Ascending aorta (tissue), 2 donors: ENCODE results near the gene MCF2L. TPM values are rescaled to one million over a fixed set of nuclear protein-coding genes. Genes with fewer than 3 reads are reported as not detected.

Experiments used
- DNase-seq, 2 donors: peaks; one replicate each; pipeline ENCODE4 v3.0.0-alpha.2; 2019; ENCODE audit warnings: low spot score in 2 of 2
- H3K27ac ChIP-seq, 2 donors: fragments of 200-600 bp; sonication (generic); one replicate each; pipeline ENCODE4 v1.5.1; 2016 to 2017; ENCODE audit warnings: mild to moderate bottlenecking in 1 of 2
- H3K27me3 ChIP-seq: fragments of 200-600 bp; sonication (generic); one replicate; pipeline ENCODE4 v1.5.1; 2017
- H3K36me3 ChIP-seq, 2 donors: fragments of 200-600 bp; sonication (generic); one replicate each; pipeline ENCODE4 v1.5.1; 2016
- H3K4me1 ChIP-seq, 2 donors: fragments of 200-600 bp; sonication (generic); one replicate each; pipeline ENCODE4 v1.5.1; 2016 to 2017; ENCODE audit warnings: mild to moderate bottlenecking in 1 of 2
- H3K4me3 ChIP-seq, 2 donors: fragments of 200-600 bp; sonication (generic); one replicate each; pipeline ENCODE4 v1.5.1; 2016 to 2017; ENCODE audit warnings: mild to moderate bottlenecking in 1 of 2
- H3K9me3 ChIP-seq, 2 donors: fragments of 200-600 bp; sonication (generic); one replicate each; pipeline ENCODE4 v1.5.1; 2016
- CTCF ChIP-seq, 3 experiments: fragments of 200-600 bp in 2 of 3; fragments of 450-650 bp in 1 of 3; sonication (generic) in 2 of 3; IDR thresholded peaks; one replicate each; pipeline ENCODE4 v1.5.1; 2016 to 2019; ENCODE audit warnings: antibody characterized with exemption in 3 of 3, mild to moderate bottlenecking in 1 of 3, moderate library complexity in 1 of 3
- intact Hi-C: fragments of 100-400 bp; cut with DNase I; formaldehyde crosslinking; loops from one replicate; pipeline ENCODE4 v1.15.1; 2023
- total RNA-seq: library from RNA; depleted of rRNA; stranded (reverse); fragments of >200 nt; gene quantifications from one replicate; pipeline ENCODE4 v1.1.0, GENCODE V29; 2016

The MCF2L gene
- total RNA-seq, 1 donor from 2014 or later = 112 TPM

GRCh38 chr13:113120300-113121182 lies 151.5 kb downstream of the MCF2L start:
- intact Hi-C loops = no loop called here
- peak in 1 of 2 donors; percentile 53 for DNase-seq
- Histone ChIP-seq H3K36me3 (no peaks in the 10 kb centered on the region), H3K4me3 (no peak overlapping the region), H3K27me3 (no peaks in the 10 kb centered on the region), H3K9me3 (no peaks in the 10 kb centered on the region), H3K4me1 (no peaks in the 10 kb centered on the region), H3K27ac (no peak overlapping the region)
- no peak for TF ChIP-seq CTCF (IDR thresholded peaks at IDR 0.05)

GRCh38 chr13:113121183-113121927 lies 152.3 kb downstream of the MCF2L start:
- TF ChIP-seq CTCF (IDR thresholded peaks at IDR 0.05) = no peak
- intact Hi-C loops = no loop called here
- Histone ChIP-seq H3K36me3 (no peaks in the 10 kb centered on the region), H3K9me3 (no peaks in the 10 kb centered on the region), H3K4me3 (no peak overlapping the region), H3K27ac (no peak overlapping the region), H3K4me1 (no peaks in the 10 kb centered on the region), H3K27me3 (no peaks in the 10 kb centered on the region)
- DNase-seq = peak in 1 of 2 donors; percentile 60

- Histone ChIP-seq H3K27me3 (no peaks in the 10 kb centered on the region), H3K4me1 (no peaks in the 10 kb centered on the region), H3K9me3 (no peaks in the 10 kb centered on the region), H3K27ac (peak overlapping the region; percentile 36 to 53), H3K36me3 (no peaks in the 10 kb centered on the region), H3K4me3 (peak overlapping the region in 1 of 2 donors; percentile 53)
- DNase-seq = peak in 1 of 2 donors; percentile 56
- intact Hi-C loops = no loop called here
- no peak for TF ChIP-seq CTCF (IDR thresholded peaks at IDR 0.05)
These were observed 153.0 kb downstream of the MCF2L start for GRCh38 chr13:113121928-113122471.

GRCh38 chr13:113122550-113123225 lies 153.7 kb downstream of the MCF2L start, which contains the start of gene F10:
Gene F10, plus strand, starts transcription at chr13:113122799. Its CDS starts 57 bp downstream, at chr13:113122856.
- Histone ChIP-seq H3K4me1 (no peaks in the 10 kb centered on the region), H3K4me3 (peak within 1 kb of the TSS in 1 of 2 donors; percentile 53), H3K9me3 (no peaks in the 10 kb centered on the region), H3K27ac (peak within 1 kb of the TSS; percentile 36 to 53), H3K27me3 (no peaks in the 10 kb centered on the region), H3K36me3 (no peaks in the 10 kb centered on the region)
- no peak for TF ChIP-seq CTCF (IDR thresholded peaks at IDR 0.05)
- intact Hi-C loops = no loop called here
- DNase-seq = peak in 1 of 2 donors; percentile 79
